ENCODE data around the gene FASTKD3.

GRCh38 chr5:7857926-7858632, 10.8 kb downstream of the FASTKD3 start:
- TF ChIP-seq, protein P1, sequence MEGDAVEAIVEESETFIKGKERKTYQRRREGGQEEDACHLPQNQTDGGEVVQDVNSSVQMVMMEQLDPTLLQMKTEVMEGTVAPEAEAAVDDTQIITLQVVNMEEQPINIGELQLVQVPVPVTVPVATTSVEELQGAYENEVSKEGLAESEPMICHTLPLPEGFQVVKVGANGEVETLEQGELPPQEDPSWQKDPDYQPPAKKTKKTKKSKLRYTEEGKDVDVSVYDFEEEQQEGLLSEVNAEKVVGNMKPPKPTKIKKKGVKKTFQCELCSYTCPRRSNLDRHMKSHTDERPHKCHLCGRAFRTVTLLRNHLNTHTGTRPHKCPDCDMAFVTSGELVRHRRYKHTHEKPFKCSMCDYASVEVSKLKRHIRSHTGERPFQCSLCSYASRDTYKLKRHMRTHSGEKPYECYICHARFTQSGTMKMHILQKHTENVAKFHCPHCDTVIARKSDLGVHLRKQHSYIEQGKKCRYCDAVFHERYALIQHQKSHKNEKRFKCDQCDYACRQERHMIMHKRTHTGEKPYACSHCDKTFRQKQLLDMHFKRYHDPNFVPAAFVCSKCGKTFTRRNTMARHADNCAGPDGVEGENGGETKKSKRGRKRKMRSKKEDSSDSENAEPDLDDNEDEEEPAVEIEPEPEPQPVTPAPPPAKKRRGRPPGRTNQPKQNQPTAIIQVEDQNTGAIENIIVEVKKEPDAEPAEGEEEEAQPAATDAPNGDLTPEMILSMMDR (conservative IDR thresholded peaks at IDR 0.05) = no peak
- no peak for TF ChIP-seq EZH2 (IDR thresholded peaks at IDR 0.05; ENCODE audit: low read depth)

Data from PC-9 (cell line).